Choroid plexus epithelial cell (primary cell): ENCODE data around the gene TRIM50.

Experiments used
- DNase-seq: peaks from one replicate; pipeline ENCODE4 v3.0.0-alpha.2; 2010; ENCODE audit warnings: low read depth
- H3K4me3 ChIP-seq: 2 replicates; pipeline ENCODE4 v1.5.1; 2011; ENCODE audit warnings: low read depth, mild to moderate bottlenecking, control low read depth, low read length, moderate library complexity
- TF ChIP-seq, protein P1 (sequence below): conservative IDR thresholded peaks from 2 replicates; pipeline ENCODE4 v1.5.1; 2011; ENCODE audit warnings: low read depth, mild to moderate bottlenecking, control low read depth, inconsistent platforms, low read length, moderate library complexity

Gene TRIM50

DNA sequence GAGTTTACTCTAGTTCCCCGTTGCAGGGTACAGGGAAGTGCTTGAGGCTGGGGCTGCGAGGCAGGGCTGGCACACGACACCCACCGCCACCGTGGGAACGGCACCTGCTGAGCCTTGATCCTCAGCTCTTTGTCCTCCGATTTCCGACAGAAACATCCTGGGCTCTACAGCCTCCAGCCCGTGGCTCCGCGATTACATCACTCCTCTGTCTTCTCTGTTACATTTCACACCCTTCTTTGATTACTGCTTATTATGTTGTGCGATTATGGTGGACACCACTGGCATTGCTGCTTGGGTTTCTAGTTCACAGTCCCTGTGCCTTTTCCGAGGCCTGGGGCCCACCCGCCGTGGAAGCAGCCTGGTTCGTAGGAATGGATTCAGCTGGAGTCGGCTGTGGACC, 26.9 kb upstream of the TRIM50 start:
- TF ChIP-seq, protein P1, sequence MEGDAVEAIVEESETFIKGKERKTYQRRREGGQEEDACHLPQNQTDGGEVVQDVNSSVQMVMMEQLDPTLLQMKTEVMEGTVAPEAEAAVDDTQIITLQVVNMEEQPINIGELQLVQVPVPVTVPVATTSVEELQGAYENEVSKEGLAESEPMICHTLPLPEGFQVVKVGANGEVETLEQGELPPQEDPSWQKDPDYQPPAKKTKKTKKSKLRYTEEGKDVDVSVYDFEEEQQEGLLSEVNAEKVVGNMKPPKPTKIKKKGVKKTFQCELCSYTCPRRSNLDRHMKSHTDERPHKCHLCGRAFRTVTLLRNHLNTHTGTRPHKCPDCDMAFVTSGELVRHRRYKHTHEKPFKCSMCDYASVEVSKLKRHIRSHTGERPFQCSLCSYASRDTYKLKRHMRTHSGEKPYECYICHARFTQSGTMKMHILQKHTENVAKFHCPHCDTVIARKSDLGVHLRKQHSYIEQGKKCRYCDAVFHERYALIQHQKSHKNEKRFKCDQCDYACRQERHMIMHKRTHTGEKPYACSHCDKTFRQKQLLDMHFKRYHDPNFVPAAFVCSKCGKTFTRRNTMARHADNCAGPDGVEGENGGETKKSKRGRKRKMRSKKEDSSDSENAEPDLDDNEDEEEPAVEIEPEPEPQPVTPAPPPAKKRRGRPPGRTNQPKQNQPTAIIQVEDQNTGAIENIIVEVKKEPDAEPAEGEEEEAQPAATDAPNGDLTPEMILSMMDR = no peak
- DNase-seq = no peak
- no peak overlapping the region for H3K4me3 ChIP-seq

DNA sequence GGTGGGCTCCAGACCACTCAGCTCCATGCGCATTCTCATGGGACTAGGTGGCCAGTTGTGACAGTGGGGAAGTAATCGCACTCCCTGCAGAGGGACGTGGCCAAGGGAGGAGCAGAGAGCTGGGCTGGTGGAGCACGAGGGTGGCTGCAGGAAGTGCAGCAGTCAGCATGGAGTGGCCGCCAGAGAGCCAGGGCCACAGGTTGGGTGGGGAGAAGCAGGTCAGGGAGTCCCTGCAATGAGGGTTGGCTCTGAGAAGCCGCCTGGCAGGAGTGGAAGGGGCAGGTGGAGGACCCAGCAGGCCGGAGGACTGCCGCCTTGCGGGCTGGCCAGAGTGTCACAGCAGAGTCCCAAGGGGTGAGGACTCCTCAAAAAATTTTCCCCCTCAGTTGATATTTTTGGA, 26.3 kb upstream of the TRIM50 start:
- TF ChIP-seq, protein P1 = no peak
- no peak for DNase-seq
- no peak overlapping the region for H3K4me3 ChIP-seq

DNA sequence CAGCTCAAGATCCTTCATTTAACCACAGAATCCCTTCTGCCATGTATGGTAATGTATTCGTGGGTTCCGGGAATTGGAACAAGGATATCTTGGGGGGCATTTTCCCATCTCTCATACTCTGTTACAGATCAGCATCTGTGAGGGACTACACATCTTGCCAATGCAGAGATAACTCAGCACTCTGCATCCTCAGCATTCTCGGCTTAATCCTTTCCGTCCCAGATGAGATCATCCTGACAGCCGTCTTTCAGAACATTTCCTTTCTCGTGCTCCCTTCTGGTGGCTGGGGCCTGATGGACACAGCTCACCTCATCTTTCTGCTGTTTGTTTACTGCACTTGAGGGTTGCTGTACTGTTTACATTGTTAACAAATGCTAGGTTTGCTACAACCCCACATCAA, 25.4 kb upstream of the TRIM50 start:
- TF ChIP-seq, protein P1 = no peak
- no peak overlapping the region for H3K4me3 ChIP-seq
- no peak for DNase-seq

DNA sequence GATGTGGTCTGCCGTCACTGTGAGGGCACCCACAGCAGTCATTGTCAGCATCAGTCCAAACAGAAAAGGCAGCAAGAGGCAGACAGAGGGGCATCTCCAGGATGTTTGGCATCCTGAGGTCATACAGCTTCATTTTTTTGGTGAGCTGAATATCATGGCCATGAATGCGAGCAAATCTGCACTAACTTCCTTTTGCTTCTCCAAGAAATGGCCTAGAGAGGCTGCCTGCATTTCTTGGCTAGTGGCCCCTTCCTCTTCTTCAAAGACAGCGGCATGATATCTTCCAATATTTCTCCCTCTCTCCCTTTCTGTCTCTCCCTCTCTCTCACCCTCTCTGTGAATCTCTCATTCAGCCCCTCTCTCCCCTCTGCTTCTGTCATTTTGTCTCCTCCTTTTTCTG, 24.9 kb upstream of the TRIM50 start:
- H3K4me3 ChIP-seq = no peak overlapping the region
- no peak for DNase-seq
- TF ChIP-seq, protein P1 = no peak

DNA sequence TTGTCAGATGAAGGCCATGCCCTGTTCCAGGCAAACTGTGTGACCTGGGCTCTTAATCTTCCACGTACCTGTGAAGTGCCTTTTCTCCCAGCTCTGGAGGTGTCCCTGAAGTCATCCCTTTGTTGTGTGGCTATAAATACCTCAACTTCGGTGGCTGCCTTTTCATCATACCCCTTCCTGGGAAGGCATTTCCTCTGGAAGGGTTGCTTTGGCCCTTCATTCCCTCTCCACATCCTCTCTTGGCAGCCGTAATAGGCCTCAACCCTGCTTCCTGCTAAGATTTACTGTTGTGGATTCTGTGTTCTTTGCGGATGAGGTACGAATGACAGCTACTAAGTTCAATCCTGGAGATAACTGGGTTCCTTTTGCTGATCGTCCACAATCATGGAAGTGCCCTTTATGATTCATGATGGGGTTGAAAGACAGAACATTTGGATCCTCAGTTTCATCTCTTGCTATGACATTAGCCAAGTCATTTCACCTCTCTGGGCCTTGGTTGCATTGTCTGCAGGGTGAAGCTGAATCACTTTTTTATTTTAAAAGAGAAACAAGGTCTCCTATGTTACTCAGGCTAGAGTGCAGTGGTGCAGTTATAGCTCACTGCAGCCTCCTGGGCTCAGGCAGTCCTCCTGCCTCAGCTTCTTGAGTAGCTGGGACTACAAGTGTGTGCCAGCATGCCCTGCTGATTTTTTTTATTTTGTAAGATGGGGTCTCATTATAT, 23.7 kb upstream of the TRIM50 start:
- TF ChIP-seq, protein P1 = no peak
- DNase-seq = peak; percentile 28
- no peak overlapping the region for H3K4me3 ChIP-seq

DNA sequence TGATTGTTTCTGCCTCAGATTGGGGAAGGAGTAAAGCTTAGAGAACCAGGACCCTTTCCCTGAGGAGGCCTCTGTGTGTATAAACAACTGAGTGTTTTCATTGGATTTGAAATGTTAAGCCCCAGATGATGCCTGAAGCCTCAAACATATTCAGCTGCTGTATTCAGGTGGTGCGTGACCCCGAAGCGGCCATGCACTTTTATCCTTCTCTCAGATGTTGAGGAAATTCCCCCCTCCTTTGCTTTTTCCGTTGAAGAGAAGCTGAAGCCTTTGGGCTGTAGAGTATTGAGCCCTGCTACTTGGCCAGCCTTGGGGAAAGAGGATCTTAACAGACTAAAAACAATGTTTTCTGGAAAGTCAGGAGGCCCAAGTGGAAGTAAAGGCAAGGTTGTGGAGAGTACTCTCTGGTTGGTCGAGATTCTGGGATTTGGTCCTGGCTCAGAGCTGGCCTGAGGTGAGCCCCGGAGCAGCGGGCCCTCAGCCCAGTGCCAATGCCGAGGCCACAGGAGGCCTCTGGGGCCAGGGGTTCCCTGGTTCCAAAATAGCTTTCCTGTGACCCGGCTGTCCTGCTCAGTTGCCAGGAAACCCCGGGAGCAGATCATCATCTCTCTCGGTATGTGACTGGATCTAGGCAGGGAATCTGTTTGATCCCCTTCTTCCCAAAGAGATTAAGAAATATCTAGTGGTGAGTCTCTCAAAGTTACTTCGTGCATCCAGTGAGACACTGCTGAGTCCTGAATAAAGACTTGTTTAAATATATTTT, 22.6 kb upstream of the TRIM50 start:
- H3K4me3 ChIP-seq = no peak overlapping the region
- DNase-seq = no peak
- TF ChIP-seq, protein P1 = no peak

DNA sequence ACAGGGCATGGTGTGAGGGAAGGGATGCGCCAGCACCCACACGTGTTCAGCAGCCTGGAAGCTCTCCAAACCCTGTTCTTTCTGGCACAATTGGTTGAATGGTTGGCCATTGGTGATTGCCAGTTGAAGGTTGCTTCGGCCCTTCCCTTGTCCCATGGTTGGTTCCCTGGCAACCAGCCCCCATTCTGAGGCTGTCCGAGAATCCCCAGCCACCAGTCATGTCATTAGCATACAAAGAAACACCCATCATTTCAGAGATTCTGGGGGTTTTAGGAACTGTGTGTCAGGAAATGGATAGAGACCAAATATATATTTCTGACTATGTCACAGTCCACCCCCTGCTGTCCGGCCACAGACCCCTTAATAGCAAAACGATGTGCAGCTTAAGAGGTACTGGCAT, 21.9 kb upstream of the TRIM50 start:
- H3K4me3 ChIP-seq = no peak overlapping the region
- TF ChIP-seq, protein P1 = no peak
- DNase-seq = no peak
